T-helper 22 cell (primary cell): ENCODE measurements around the gene RASSF8.

Source experiments
- DNase-seq: peaks from one replicate; pipeline ENCODE4 v3.0.0-alpha.2; 2020; ENCODE audit warnings: low read depth

RASSF8 gene

DNA sequence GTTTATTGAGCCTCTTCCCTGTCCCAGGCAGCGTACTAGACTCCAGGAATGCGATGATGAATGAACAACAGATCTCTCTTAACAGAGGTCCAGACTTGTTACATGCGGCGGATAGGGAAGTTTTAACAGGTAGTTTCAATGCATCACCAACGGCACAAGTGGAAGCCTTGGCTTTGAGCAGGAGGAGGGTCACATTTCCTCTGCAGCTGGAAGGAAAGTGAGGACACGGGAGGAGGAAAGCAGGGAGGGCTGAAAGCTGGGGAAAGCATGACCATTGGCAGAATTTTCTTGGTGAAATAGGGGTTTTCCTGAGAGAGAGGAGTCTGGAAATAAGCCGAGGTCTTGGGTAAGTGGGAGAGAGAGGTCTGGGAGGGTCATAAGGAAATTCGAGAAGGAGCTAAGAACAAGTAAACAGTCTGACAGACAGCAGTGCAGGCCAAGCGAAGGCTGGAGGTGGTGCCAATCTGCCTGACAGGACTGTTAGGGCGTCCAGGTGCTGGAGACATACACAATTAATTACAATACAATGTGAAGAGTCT, 150.9 kb downstream of the RASSF8 start:
- DNase-seq, result no peak

DNA sequence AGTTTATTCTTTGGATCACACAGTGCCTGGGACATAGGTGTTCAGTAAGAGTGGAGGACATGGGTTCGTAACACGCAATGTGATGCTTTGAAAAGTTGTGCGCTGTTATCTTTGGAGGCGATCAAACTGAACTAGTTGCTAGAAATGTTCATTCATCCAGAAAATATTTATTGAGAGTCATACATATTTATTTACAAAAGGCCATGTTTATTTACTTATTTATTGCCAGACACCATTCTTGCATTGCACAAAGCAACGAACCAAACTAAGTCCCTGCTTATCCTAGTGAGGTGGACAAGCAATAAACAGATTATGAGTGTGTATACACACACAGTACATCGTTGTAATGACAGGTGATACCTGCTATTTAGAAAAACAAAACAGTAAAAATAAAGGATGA, 153.8 kb downstream of the RASSF8 start:
- no peak for DNase-seq

GRCh38 chr12:26112703-26113147, 154.2 kb downstream of the RASSF8 start:
- DNase-seq, result no peak

GRCh38 chr12:26113181-26113654, 154.7 kb downstream of the RASSF8 start:
- DNase-seq, result no peak

- DNase-seq, result peak; percentile 31
These were observed 155.6 kb downstream of the RASSF8 start for GRCh38 chr12:26113853-26114719.

GRCh38 chr12:26114720-26115401, 156.4 kb downstream of the RASSF8 start:
- no peak for DNase-seq

GRCh38 chr12:26116829-26117715, 158.6 kb downstream of the RASSF8 start:
- no peak for DNase-seq

DNA sequence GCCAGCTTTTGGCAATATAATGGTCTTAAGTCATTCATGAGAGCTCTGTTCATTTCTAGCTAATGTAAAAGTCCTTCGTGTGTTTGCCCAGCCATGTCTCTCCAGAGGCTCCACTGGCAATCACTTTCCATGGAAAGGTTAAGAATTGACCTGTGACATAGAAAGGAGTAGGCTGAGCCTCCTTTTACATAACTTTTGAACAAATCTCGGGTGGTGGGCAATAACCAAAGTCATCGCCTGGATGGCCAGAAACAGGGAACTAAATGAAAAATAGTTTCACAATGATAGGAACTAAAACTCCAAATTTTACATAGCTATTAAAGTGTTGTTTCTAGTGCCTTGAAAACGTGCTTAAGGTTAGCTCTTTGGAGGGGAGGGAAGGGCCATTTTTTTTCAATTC, 159.8 kb downstream of the RASSF8 start:
- DNase-seq, result no peak

- no peak for DNase-seq
These were observed 161.0 kb downstream of the RASSF8 start for GRCh38 chr12:26119391-26119989.

GRCh38 chr12:26120561-26121274, 162.2 kb downstream of the RASSF8 start:
- DNase-seq, result no peak

DNA sequence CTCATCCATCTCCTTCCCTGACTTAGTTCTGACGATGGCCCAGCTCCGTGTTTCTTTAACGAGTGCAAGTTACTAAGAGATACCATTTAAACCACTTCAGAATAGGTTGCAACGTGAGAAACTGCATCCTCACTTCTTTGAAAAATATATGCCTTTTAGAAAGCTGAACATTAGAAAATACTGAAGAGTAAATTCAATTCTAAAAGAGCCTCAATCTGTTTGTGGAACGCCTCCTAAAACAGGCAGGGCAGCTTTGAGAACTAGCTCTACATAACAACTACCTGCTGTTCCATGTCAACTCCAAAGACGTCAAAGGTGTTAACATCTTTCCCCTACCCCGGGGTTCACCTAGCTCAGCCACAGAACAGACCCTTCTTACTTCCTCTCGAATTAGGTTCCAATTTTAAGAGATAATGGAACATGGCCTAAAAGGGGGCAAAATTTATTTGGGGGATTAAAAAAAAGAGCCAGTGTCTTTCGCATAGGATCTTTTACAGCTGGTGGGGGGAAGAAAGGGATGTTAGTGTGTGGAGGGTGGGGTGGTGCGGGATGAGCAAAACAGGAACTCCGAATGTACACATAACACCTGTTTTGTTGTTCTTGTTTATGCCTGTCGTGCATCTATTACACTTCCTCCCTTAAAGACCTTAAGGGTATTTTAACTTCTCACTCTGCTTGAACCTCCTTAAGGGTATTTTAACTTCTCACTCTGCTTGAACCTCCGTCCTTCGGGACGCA, 163.0 kb downstream of the RASSF8 start:
- DNase-seq, result no peak

- no peak for DNase-seq
These were observed 163.7 kb downstream of the RASSF8 start for GRCh38 chr12:26122061-26122680.

DNA sequence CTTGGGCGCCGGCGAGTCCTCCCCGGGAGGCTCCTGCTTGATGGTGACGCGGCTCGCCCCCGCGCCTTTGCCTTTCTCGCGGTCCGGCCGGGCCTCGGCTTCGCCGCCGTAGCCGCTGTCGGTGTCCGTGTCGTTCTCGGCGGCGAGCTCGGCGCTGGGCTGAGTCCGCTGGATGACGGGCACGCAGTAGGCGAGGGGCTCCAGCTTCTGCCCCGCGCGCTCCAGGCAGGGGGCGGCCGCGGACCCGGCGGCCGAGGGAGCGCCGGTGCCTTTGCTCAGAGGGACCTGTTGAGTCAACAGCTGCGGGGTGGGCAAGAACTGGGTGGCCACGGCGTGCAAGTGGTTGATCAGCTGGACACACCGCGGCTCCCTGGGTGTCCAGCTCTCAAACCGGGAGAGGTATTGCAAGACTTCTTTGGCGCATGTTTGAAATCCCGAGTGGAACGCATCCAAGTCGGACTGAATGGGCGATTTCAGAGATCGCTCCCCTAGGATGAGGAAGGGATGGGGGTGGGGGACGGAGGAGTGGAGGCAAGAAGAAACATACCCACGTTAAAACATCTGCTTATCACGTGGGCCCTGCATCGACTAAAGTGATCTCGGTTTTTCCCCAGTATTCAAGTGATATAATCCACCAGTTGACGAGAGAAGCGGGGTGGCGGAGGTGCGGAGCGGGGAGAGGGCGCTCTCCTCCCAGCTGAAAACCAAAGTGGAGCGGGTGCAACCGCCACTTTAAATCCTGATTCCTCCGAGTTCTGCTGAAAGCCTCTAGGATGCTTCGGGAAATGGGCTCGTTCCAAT, 164.4 kb downstream of the RASSF8 start:
- no peak for DNase-seq

GRCh38 chr12:26123482-26123980, 165.0 kb downstream of the RASSF8 start:
- no peak for DNase-seq

DNA sequence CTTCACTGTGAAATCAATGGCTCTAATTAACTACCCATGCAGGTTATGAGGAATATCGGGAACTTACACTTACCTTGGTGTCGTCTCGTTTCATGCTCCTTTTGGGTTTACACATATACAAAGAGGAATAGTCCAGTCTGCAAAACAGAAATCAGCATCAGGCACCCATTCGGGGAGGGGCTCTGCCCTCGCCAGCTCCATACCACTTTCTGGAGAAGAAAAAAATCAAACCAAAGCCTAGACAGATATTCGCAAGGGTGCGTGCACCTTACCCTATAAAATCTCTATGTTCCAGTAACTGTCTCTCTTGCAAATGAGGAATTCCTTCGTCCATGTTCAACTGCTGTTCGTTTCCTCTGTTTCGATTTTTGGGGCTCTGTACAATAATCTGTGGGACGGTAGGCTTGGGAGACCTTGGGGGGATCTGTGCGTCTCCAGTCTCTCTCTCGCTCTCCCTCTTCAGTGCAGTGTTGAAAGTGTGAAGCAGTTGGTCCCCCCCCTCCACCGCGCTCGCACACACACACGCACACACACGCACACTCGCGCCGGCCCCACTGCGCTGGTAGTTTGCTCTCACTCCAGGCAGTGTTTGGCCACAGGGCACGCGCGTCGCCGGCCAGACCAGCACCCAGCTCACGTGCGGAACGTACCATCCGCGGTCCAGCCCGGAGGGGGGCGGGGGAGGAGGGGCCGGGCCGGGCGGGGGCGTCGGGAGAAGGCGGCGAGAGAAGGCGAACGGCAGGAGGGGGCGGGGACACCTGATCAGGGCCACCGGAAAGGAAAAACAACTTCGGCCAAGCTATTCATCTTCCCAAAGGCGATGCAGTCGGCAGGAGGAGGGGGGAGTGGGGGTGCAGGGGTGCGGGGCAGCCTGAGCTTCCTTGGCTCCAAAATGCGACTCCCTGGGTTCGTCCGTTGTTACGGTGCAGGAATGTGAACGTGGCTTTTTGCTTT, 166.2 kb downstream of the RASSF8 start, which contains the start of gene BHLHE41:
TSS of gene BHLHE41 (minus strand) at position 592 of the 954 bp plus-strand sequence. CDS start at position 334, 258 bp downstream.
- no peak for DNase-seq

GRCh38 chr12:26125400-26126339, 167.2 kb downstream of the RASSF8 start:
- no peak for DNase-seq
